ENCODE data around the gene CAVIN1.
A peak's percentile ranks its signal among the peaks of the same experiment; 100 is the strongest.
"Not testable (repeated sequence)": the region's sequence is repeated elsewhere in the genome, so short reads cannot be mapped to it uniquely, and the experiment has no call there.

Gene CAVIN1

GRCh38 chr17:42451270-42451669 lies 28.2 kb upstream of the CAVIN1 start:
- not testable (repeated sequence) for H3K4me3 ChIP-seq (ENCODE audit: low read length); H3K9ac ChIP-seq (ENCODE audit: low read length); H3K36me3 ChIP-seq (ENCODE audit: control insufficient read depth, insufficient read depth, low read length); H3K4me1 ChIP-seq (ENCODE audit: control insufficient read depth, insufficient read depth, low read length); H3K27ac ChIP-seq (ENCODE audit: low read depth, low read length); H3K27me3 ChIP-seq (ENCODE audit: control insufficient read depth, insufficient read depth, low read length)

GRCh38 chr17:42449838-42450237 lies 26.8 kb upstream of the CAVIN1 start:
- not testable (repeated sequence) for H3K4me3 ChIP-seq (ENCODE audit: low read length); H3K27ac ChIP-seq (ENCODE audit: low read depth, low read length); H3K4me1 ChIP-seq (ENCODE audit: control insufficient read depth, insufficient read depth, low read length)

GRCh38 chr17:42449176-42449575 lies 26.1 kb upstream of the CAVIN1 start:
- H3K27me3 ChIP-seq (ENCODE audit: control insufficient read depth, insufficient read depth, low read length); H3K9ac ChIP-seq (ENCODE audit: low read length); H3K4me1 ChIP-seq (ENCODE audit: control insufficient read depth, insufficient read depth, low read length); H3K36me3 ChIP-seq (ENCODE audit: control insufficient read depth, insufficient read depth, low read length); H3K27ac ChIP-seq (ENCODE audit: low read depth, low read length); H3K4me3 ChIP-seq (ENCODE audit: low read length): not testable (repeated sequence)

More at GRCh38 chr17:42449838-42450237, 26.8 kb upstream of the CAVIN1 start:
- H3K36me3 ChIP-seq (ENCODE audit: control insufficient read depth, insufficient read depth, low read length); H3K9ac ChIP-seq (ENCODE audit: low read length); H3K27me3 ChIP-seq (ENCODE audit: control insufficient read depth, insufficient read depth, low read length): not testable (repeated sequence)

GRCh38 chr17:42442196-42442565 lies 19.1 kb upstream of the CAVIN1 start:
- Histone ChIP-seq H3K27ac (ENCODE audit: low read depth, low read length) (no peak overlapping the region), H3K36me3 (ENCODE audit: control insufficient read depth, insufficient read depth, low read length) (no peaks in the 10 kb centered on the region), H3K27me3 (ENCODE audit: control insufficient read depth, insufficient read depth, low read length) (no peaks in the 10 kb centered on the region), H3K4me1 (ENCODE audit: control insufficient read depth, insufficient read depth, low read length) (no peaks in the 10 kb centered on the region), H3K9ac (ENCODE audit: low read length) (no peak overlapping the region), H3K4me3 (ENCODE audit: low read length) (no peak overlapping the region)

- Histone ChIP-seq H3K27me3 (ENCODE audit: control insufficient read depth, insufficient read depth, low read length) (no peaks in the 10 kb centered on the region), H3K4me3 (ENCODE audit: low read length) (no peak overlapping the region), H3K9ac (ENCODE audit: low read length) (no peak overlapping the region), H3K4me1 (ENCODE audit: control insufficient read depth, insufficient read depth, low read length) (no peaks in the 10 kb centered on the region), H3K27ac (ENCODE audit: low read depth, low read length) (no peak overlapping the region), H3K36me3 (ENCODE audit: control insufficient read depth, insufficient read depth, low read length) (no peaks in the 10 kb centered on the region)
These were observed 18.5 kb upstream of the CAVIN1 start for GRCh38 chr17:42441371-42442195.

GRCh38 chr17:42438600-42439567 lies 15.8 kb upstream of the CAVIN1 start:
- H3K4me3 ChIP-seq (ENCODE audit: low read length), result no peak overlapping the region
- H3K27me3 ChIP-seq (ENCODE audit: control insufficient read depth, insufficient read depth, low read length), result no peaks in the 10 kb centered on the region
- no peaks in the 10 kb centered on the region for H3K36me3 ChIP-seq (ENCODE audit: control insufficient read depth, insufficient read depth, low read length)
- no peak overlapping the region for H3K27ac ChIP-seq (ENCODE audit: low read depth, low read length)
- no peaks in the 10 kb centered on the region for H3K4me1 ChIP-seq (ENCODE audit: control insufficient read depth, insufficient read depth, low read length)
- H3K9ac ChIP-seq (ENCODE audit: low read length), result no peak overlapping the region

GRCh38 chr17:42436391-42436790 lies 13.3 kb upstream of the CAVIN1 start:
- H3K27me3 ChIP-seq (ENCODE audit: control insufficient read depth, insufficient read depth, low read length), result no peaks in the 10 kb centered on the region
- no peaks in the 10 kb centered on the region for H3K4me1 ChIP-seq (ENCODE audit: control insufficient read depth, insufficient read depth, low read length)
- H3K9ac ChIP-seq (ENCODE audit: low read length), result no peak overlapping the region
- no peaks in the 10 kb centered on the region for H3K36me3 ChIP-seq (ENCODE audit: control insufficient read depth, insufficient read depth, low read length)
- H3K27ac ChIP-seq (ENCODE audit: low read depth, low read length), result peak overlapping the region; percentile 51
- no peak overlapping the region for H3K4me3 ChIP-seq (ENCODE audit: low read length)

GRCh38 chr17:42431758-42432161 lies 8.7 kb upstream of the CAVIN1 start:
- no peaks in the 10 kb centered on the region for H3K27me3 ChIP-seq (ENCODE audit: control insufficient read depth, insufficient read depth, low read length)
- no peak overlapping the region for H3K27ac ChIP-seq (ENCODE audit: low read depth, low read length)
- H3K36me3 ChIP-seq (ENCODE audit: control insufficient read depth, insufficient read depth, low read length), result no peaks in the 10 kb centered on the region
- no peak overlapping the region for H3K4me3 ChIP-seq (ENCODE audit: low read length)
- no peak overlapping the region for H3K9ac ChIP-seq (ENCODE audit: low read length)
- H3K4me1 ChIP-seq (ENCODE audit: control insufficient read depth, insufficient read depth, low read length), result peaks cover 4% of the 10 kb centered on the region

GRCh38 chr17:42429726-42430447 lies 6.8 kb upstream of the CAVIN1 start:
- H3K9ac ChIP-seq (ENCODE audit: low read length), result no peak overlapping the region
- H3K27ac ChIP-seq (ENCODE audit: low read depth, low read length), result no peak overlapping the region
- H3K4me3 ChIP-seq (ENCODE audit: low read length), result no peak overlapping the region
- H3K27me3 ChIP-seq (ENCODE audit: control insufficient read depth, insufficient read depth, low read length), result no peaks in the 10 kb centered on the region
- peaks cover 4% of the 10 kb centered on the region for H3K4me1 ChIP-seq (ENCODE audit: control insufficient read depth, insufficient read depth, low read length)
- no peaks in the 10 kb centered on the region for H3K36me3 ChIP-seq (ENCODE audit: control insufficient read depth, insufficient read depth, low read length)

GRCh38 chr17:42428141-42428944 lies 5.3 kb upstream of the CAVIN1 start:
- H3K9ac ChIP-seq (ENCODE audit: low read length), result no peak overlapping the region
- peak overlapping the region; percentile 30 for H3K27ac ChIP-seq (ENCODE audit: low read depth, low read length)

GRCh38 chr17:42424991-42425610 lies 2.0 kb upstream of the CAVIN1 start:
- no peak overlapping the region for H3K4me3 ChIP-seq (ENCODE audit: low read length)
- H3K9ac ChIP-seq (ENCODE audit: low read length), result no peak overlapping the region
- H3K27me3 ChIP-seq (ENCODE audit: control insufficient read depth, insufficient read depth, low read length), result peaks cover 8% of the 10 kb centered on the region
- H3K36me3 ChIP-seq (ENCODE audit: control insufficient read depth, insufficient read depth, low read length), result no peaks in the 10 kb centered on the region
- peak overlapping the region; percentile 24 for H3K27ac ChIP-seq (ENCODE audit: low read depth, low read length)
- peaks cover 14% of the 10 kb centered on the region for H3K4me1 ChIP-seq (ENCODE audit: control insufficient read depth, insufficient read depth, low read length)

More at GRCh38 chr17:42428141-42428944, 5.3 kb upstream of the CAVIN1 start:
- Histone ChIP-seq H3K4me1 (ENCODE audit: control insufficient read depth, insufficient read depth, low read length) (peaks cover 4% of the 10 kb centered on the region), H3K27me3 (ENCODE audit: control insufficient read depth, insufficient read depth, low read length) (peaks cover 1% of the 10 kb centered on the region), H3K36me3 (ENCODE audit: control insufficient read depth, insufficient read depth, low read length) (no peaks in the 10 kb centered on the region), H3K4me3 (ENCODE audit: low read length) (no peak overlapping the region)
